Calu3 (cell line): ENCODE results near the gene RPGRIP1L. TPM values are rescaled to one million over a fixed set of nuclear protein-coding genes. Genes with fewer than 3 reads are reported as not detected.

Source experiments
- BruUV-seq: library from RNA; stranded (reverse); fragments of 400-500 nt; replicated peaks from 2 replicates; lab custom pipeline; 2021; lab: Mats Ljungman, UMichigan
- CTCF ChIA-PET: fragments of 300-600 bp; sonication (Branson Sonifier 250); formaldehyde crosslinking; loops from one replicate; lab custom pipeline; 2022; ENCODE audit warnings: antibody characterized with exemption; lab: Charles Lee
- DNase-seq: peaks from one replicate; pipeline ENCODE4 v3.0.0; 2022
- H3K27ac Mint-ChIP-seq: one replicate; pipeline ENCODE4 v1.8.0; 2022; ENCODE audit warnings: mixed read lengths; ENCODE audit not compliant: unreplicated experiment
- H3K27me3 Mint-ChIP-seq: one replicate; pipeline ENCODE4 v1.8.0; 2022; ENCODE audit warnings: mixed read lengths; ENCODE audit not compliant: unreplicated experiment
- H3K36me3 Mint-ChIP-seq: one replicate; pipeline ENCODE4 v1.8.0; 2022; ENCODE audit warnings: mild to moderate bottlenecking, moderate library complexity, mixed read lengths; ENCODE audit not compliant: insufficient read depth, unreplicated experiment
- H3K4me1 Mint-ChIP-seq: one replicate; pipeline ENCODE4 v1.8.0; 2022; ENCODE audit warnings: mild to moderate bottlenecking, low read depth, mixed read lengths; ENCODE audit not compliant: unreplicated experiment
- H3K4me3 Mint-ChIP-seq: one replicate; pipeline ENCODE4 v1.8.0; 2022; ENCODE audit warnings: mild to moderate bottlenecking, low read depth, moderate library complexity, mixed read lengths; ENCODE audit not compliant: unreplicated experiment
- H3K9me3 Mint-ChIP-seq: one replicate; pipeline ENCODE4 v1.8.0; 2022; ENCODE audit warnings: low read depth, mixed read lengths; ENCODE audit not compliant: unreplicated experiment
- CTCF ChIP-seq: fragments of 200-600 bp; IDR thresholded peaks from one replicate; pipeline ENCODE4 v1.8.0; 2022; ENCODE audit warnings: antibody characterized with exemption; ENCODE audit not compliant: unreplicated experiment
- intact Hi-C: fragments of 100-400 bp; cut with micrococcal nuclease; formaldehyde crosslinking; loops from one replicate; pipeline ENCODE4 v1.10.0; 2022; ENCODE audit not compliant: unreplicated experiment
- total RNA-seq: library from RNA; stranded (reverse); gene quantifications from 2 replicates; pipeline ENCODE4 v1.2.3, GENCODE V29; 2022

Gene RPGRIP1L
- total RNA-seq, 1 experiment from 2014 or later: 16.6 TPM

- Mint-ChIP-seq H3K27ac (no peak overlapping the region), H3K36me3 (no peaks in the 10 kb centered on the region), H3K4me3 (no peak overlapping the region), H3K9me3 (no peaks in the 10 kb centered on the region), H3K27me3 (no peaks in the 10 kb centered on the region), H3K4me1 (no peaks in the 10 kb centered on the region)
- CTCF ChIA-PET: interaction anchor here (0.7 kb wide), 1 partner anchor 260 kb away, joined by 4 read pairs; no protein-coding TSS in a partner anchor
- TF ChIP-seq CTCF: no peak
- intact Hi-C loops: no loop called here
- DNase-seq: no peak
- BruUV-seq: no TSS peak
Observed at GRCh38 chr16:53620476-53620875, 83.2 kb downstream of the RPGRIP1L start.

GRCh38 chr16:53619235-53619634 is 84.4 kb downstream of the RPGRIP1L start:
- no peak for DNase-seq
- CTCF ChIA-PET: no interaction called here
- TF ChIP-seq CTCF: no peak
- Mint-ChIP-seq H3K4me3 (no peak overlapping the region), H3K4me1 (no peaks in the 10 kb centered on the region), H3K27me3 (no peaks in the 10 kb centered on the region), H3K36me3 (no peaks in the 10 kb centered on the region), H3K9me3 (no peaks in the 10 kb centered on the region), H3K27ac (no peak overlapping the region)
- no TSS peak for BruUV-seq
- intact Hi-C loops: no loop called here

GRCh38 chr16:53614346-53614745 is 89.3 kb downstream of the RPGRIP1L start:
- Mint-ChIP-seq H3K27me3 (no peaks in the 10 kb centered on the region), H3K9me3 (no peaks in the 10 kb centered on the region), H3K4me1 (no peaks in the 10 kb centered on the region), H3K27ac (no peak overlapping the region), H3K4me3 (no peak overlapping the region), H3K36me3 (no peaks in the 10 kb centered on the region)
- TF ChIP-seq CTCF: no peak
- BruUV-seq: no TSS peak
- CTCF ChIA-PET: no interaction called here
- intact Hi-C loops: no loop called here
- DNase-seq: no peak

- Mint-ChIP-seq H3K27ac (no peak overlapping the region), H3K9me3 (no peaks in the 10 kb centered on the region), H3K27me3 (no peaks in the 10 kb centered on the region), H3K4me1 (no peaks in the 10 kb centered on the region), H3K36me3 (no peaks in the 10 kb centered on the region), H3K4me3 (no peak overlapping the region)
- CTCF ChIA-PET: no interaction called here
- no peak for DNase-seq
- TF ChIP-seq CTCF: no peak
- intact Hi-C loops: no loop called here
- BruUV-seq: no TSS peak
Observed at GRCh38 chr16:53612003-53612402, 91.7 kb downstream of the RPGRIP1L start.
